ENCODE data around the gene CHD1L. TPM values are rescaled to one million over a fixed set of nuclear protein-coding genes. Genes with fewer than 3 reads are reported as not detected.

Gene CHD1L
- 32.4 and 33.7 TPM in 2 replicates for total RNA-seq

DNA sequence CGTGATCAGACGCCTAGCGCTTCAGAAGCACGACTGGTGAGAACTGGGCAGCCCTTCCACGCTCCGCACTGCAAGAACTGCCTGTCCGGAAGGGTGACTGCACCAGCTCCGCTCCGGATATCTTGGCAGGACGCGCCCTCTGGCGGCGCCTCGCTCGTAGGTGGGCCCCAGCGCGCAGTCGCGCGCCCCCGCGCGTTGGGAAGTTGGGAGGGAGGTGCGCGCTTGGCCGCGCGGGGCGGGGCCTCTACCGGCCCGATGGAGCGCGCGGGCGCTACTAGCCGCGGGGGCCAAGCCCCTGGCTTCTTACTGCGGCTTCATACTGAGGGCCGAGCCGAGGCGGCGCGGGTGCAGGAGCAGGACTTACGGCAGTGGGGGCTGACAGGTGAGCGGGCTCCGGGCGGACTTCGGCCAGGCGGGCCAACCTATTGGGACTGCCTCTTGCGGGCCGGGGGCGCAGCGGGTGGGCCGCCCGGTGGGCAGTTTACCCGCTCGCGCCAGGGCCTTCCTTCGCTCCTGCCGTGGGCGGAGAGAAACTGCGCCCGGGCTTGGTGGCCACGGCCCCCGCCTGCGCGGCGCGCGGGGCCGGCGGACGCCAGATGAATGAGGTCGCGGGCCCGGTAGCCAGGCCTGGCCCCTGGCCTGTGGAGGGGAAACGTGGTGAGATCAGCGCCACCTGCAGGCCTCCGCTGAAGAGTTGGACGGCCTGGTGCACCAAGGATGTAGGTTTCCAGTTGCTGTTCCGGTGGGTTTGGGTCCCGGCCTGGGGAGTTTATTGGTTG is at the start of gene CHD1L:
Gene CHD1L (plus strand): TSS at position 236 of the 779 bp plus-strand sequence. CDS start 20 bp downstream, at position 256.

DNA sequence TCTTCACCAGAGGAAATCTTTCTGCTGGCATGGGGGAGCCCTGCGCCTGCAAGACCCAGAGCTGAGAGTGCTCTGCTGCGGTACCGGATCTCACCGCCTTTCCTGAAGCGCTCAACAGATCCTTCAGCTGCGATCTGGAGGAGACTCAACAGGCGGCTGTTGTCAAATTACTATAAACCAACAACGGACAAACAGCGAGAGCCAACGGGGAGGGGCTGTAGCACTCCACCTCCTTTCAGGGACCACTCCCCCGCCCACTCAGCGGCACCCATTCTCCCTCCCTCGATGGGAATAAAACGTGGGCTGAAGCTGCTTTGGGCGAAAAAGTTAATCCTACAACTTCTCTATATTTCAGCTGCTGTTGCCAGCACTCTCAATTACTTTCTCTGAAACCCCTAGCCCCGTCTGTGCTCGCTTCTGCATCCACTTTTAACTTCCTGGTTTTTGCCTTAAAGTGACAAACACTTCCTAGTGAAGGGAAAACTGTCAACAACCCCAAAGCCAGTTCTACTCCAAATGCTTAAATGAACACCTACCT is 17.2 kb upstream of the CHD1L start, which contains the start of gene FMO5:
Gene FMO5 (minus strand): TSS at position 147 of the 538 bp plus-strand sequence. CDS start 310 bp downstream, outside the sequence.

Other genes starting within 250 kb of the CHD1L start
- gene PRKAB2, start 70.2 kb upstream of the CHD1L start, total RNA-seq: 6.9 and 11.0 TPM in 2 replicates
- 0.29 and 0.71 TPM in 2 replicates for gene FMO5, start 17.3 kb upstream of the CHD1L start, total RNA-seq